ENCODE measurements around the gene LRRC45. TPM values are rescaled to one million over a fixed set of nuclear protein-coding genes. Genes with fewer than 3 reads are reported as not detected.

The LRRC45 gene
- total RNA-seq, 2 experiments from 2014 or later = 16.5 to 17.3 TPM

GRCh38 chr17:82077617-82078358 lies 54.7 kb downstream of the LRRC45 start:
- no peaks in the 10 kb centered on the region for H3K27me3 Mint-ChIP-seq
- no peaks in the 10 kb centered on the region for H3K4me1 Mint-ChIP-seq
- H3K27ac Mint-ChIP-seq = no peak overlapping the region
- DNase-seq = no peak
- H3K9me3 Mint-ChIP-seq = no peaks in the 10 kb centered on the region
- peaks cover 6% of the 10 kb centered on the region for H3K36me3 Mint-ChIP-seq
- H3K4me3 Mint-ChIP-seq = no peak overlapping the region

GRCh38 chr17:82078433-82078832 lies 55.3 kb downstream of the LRRC45 start:
- peaks cover 6% of the 10 kb centered on the region for H3K36me3 Mint-ChIP-seq
- no peak for DNase-seq

GRCh38 chr17:82079001-82079677 lies 56.0 kb downstream of the LRRC45 start:
- no peak overlapping the region for H3K4me3 Mint-ChIP-seq
- no peak for DNase-seq

More at GRCh38 chr17:82078433-82078832, 55.3 kb downstream of the LRRC45 start:
- Mint-ChIP-seq H3K4me3 (no peak overlapping the region), H3K9me3 (no peaks in the 10 kb centered on the region), H3K27ac (no peak overlapping the region), H3K4me1 (no peaks in the 10 kb centered on the region), H3K27me3 (no peaks in the 10 kb centered on the region)

GRCh38 chr17:82080048-82080788 lies 57.1 kb downstream of the LRRC45 start:
- no peak for DNase-seq
- no peak overlapping the region for H3K27ac Mint-ChIP-seq
- peaks cover 9% of the 10 kb centered on the region for H3K36me3 Mint-ChIP-seq
- no peaks in the 10 kb centered on the region for H3K9me3 Mint-ChIP-seq
- H3K4me1 Mint-ChIP-seq = no peaks in the 10 kb centered on the region
- H3K27me3 Mint-ChIP-seq = no peaks in the 10 kb centered on the region
- H3K4me3 Mint-ChIP-seq = no peak overlapping the region

More at GRCh38 chr17:82079001-82079677, 56.0 kb downstream of the LRRC45 start:
- H3K36me3 Mint-ChIP-seq = peaks cover 6% of the 10 kb centered on the region
- no peaks in the 10 kb centered on the region for H3K27me3 Mint-ChIP-seq
- H3K4me1 Mint-ChIP-seq = no peaks in the 10 kb centered on the region
- H3K9me3 Mint-ChIP-seq = no peaks in the 10 kb centered on the region
- no peak overlapping the region for H3K27ac Mint-ChIP-seq

Other genes with a start within 250 kb of the LRRC45 start
- gene GCGR, start 219.2 kb upstream of the LRRC45 start, total RNA-seq = not detected
- gene MCRIP1, start 190.0 kb upstream of the LRRC45 start, total RNA-seq = 10 to 100 TPM; 45.4 to 48.4 TPM
- gene PPP1R27, start 188.3 kb upstream of the LRRC45 start, total RNA-seq = not detected
- 100 to 1,000 TPM; 395 to 405 TPM for gene P4HB, start 162.8 kb upstream of the LRRC45 start, total RNA-seq
- gene ARHGDIA, start 152.0 kb upstream of the LRRC45 start, total RNA-seq = 100 to 1,000 TPM; 556 to 594 TPM
- gene ALYREF, start 131.7 kb upstream of the LRRC45 start, total RNA-seq = 100 to 1,000 TPM; 306 to 311 TPM
- 100 to 1,000 TPM; 119 to 126 TPM for gene ANAPC11, start 131.6 kb upstream of the LRRC45 start, total RNA-seq
- gene NPB, start 121.1 kb upstream of the LRRC45 start, total RNA-seq = under 1 TPM in 1 of 2 experiments, not detected in 1; 0.47 TPM
- gene PCYT2, start 111.9 kb upstream of the LRRC45 start, total RNA-seq = 10 to 100 TPM; 20.8 to 21.4 TPM
- 10 to 100 TPM; 27.3 to 30.1 TPM for gene SIRT7, start 105.1 kb upstream of the LRRC45 start, total RNA-seq
- 10 to 100 TPM; 18.4 to 19.2 TPM for gene MAFG, start 95.6 kb upstream of the LRRC45 start, total RNA-seq
- gene PYCR1, start 86.0 kb upstream of the LRRC45 start, total RNA-seq = 100 to 1,000 TPM; 158 to 169 TPM
- gene MYADML2, start 76.1 kb upstream of the LRRC45 start, total RNA-seq = not detected
- gene NOTUM, start 62.1 kb upstream of the LRRC45 start, total RNA-seq = under 1 TPM; 0.19 to 0.36 TPM
- gene ASPSCR1, start 45.7 kb upstream of the LRRC45 start, total RNA-seq = 10 to 100 TPM; 21.7 to 22.5 TPM
- 100 to 1,000 TPM; 119 to 131 TPM for gene CENPX, start 427 bp upstream of the LRRC45 start, total RNA-seq
- gene RAC3, start 8.4 kb downstream of the LRRC45 start, total RNA-seq = 1 to 10 TPM; 4.7 to 5.1 TPM
- gene DCXR, start 14.4 kb downstream of the LRRC45 start, total RNA-seq = 100 to 1,000 TPM in 1 of 2 experiments, 10 to 100 TPM in 1; 93.3 to 104 TPM
- 10 to 100 TPM; 13.9 to 14.5 TPM for gene RFNG, start 28.5 kb downstream of the LRRC45 start, total RNA-seq
- gene GPS1, start 28.6 kb downstream of the LRRC45 start, total RNA-seq = 100 to 1,000 TPM in 1 of 2 experiments, 10 to 100 TPM in 1; 94.2 to 103 TPM
- 100 to 1,000 TPM; 175 to 190 TPM for gene DUS1L, start 42.5 kb downstream of the LRRC45 start, total RNA-seq
- gene FASN, start 74.9 kb downstream of the LRRC45 start, total RNA-seq = 100 to 1,000 TPM; 282 to 287 TPM
- 10 to 100 TPM; 59.5 to 65.1 TPM for gene CCDC57, start 189.5 kb downstream of the LRRC45 start, total RNA-seq
- 10 to 100 TPM; 75.8 to 79.3 TPM for gene SLC16A3, start 205.7 kb downstream of the LRRC45 start, total RNA-seq

Measured in activated naive CD8-positive, alpha-beta T cell treated with anti-CD3 and anti-CD28 coated beads for 36 hours (primary cell).